LNCaP clone FGC (cell line): ENCODE results near the gene NOTCH4.
"Not testable (repeated sequence)": the region's sequence is repeated elsewhere in the genome, so short reads cannot be mapped to it uniquely, and the experiment has no call there.

Experiments
- DNase-seq: peaks from one replicate; pipeline ENCODE4 v3.0.0-alpha.2; 2011; ENCODE audit warnings: low read depth
- H3K4me3 ChIP-seq: 2 replicates; pipeline ENCODE4 v1.5.1; 2011; ENCODE audit warnings: mild to moderate bottlenecking, low read depth, low read length, control low read depth
- CTCF ChIP-seq: IDR thresholded peaks from 2 replicates; pipeline ENCODE4 v1.5.1; 2012; ENCODE audit warnings: mild to moderate bottlenecking; ENCODE audit not compliant: control insufficient read depth, insufficient read depth; ENCODE audit errors: extremely low read depth

Gene NOTCH4

GRCh38 chr6:32223258-32224235, at the start of gene NOTCH4:
TSS of gene NOTCH4 (minus strand) at chr6:32224067. CDS start at chr6:32223928, 139 bp downstream.
- DNase-seq = no peak
- no peak within 1 kb of the TSS for H3K4me3 ChIP-seq
- TF ChIP-seq CTCF = no peak

- TF ChIP-seq CTCF = no peak
- no peak for DNase-seq
- H3K4me3 ChIP-seq = no peak overlapping the region
Measured at GRCh38 chr6:32271429-32271828, 47.6 kb upstream of the NOTCH4 start.

- not testable (repeated sequence) for H3K4me3 ChIP-seq, DNase-seq
Measured at GRCh38 chr6:32268459-32268858, 44.6 kb upstream of the NOTCH4 start.

GRCh38 chr6:32267035-32267434, 43.2 kb upstream of the NOTCH4 start:
- no peak for TF ChIP-seq CTCF
- no peak for DNase-seq
- no peak overlapping the region for H3K4me3 ChIP-seq

- H3K4me3 ChIP-seq, DNase-seq: not testable (repeated sequence)
Measured at GRCh38 chr6:32257262-32257661, 33.4 kb upstream of the NOTCH4 start.

GRCh38 chr6:32255199-32256153, 31.6 kb upstream of the NOTCH4 start:
- H3K4me3 ChIP-seq = no peak overlapping the region
- DNase-seq = no peak
- TF ChIP-seq CTCF = no peak

GRCh38 chr6:32254761-32255198, 30.9 kb upstream of the NOTCH4 start:
- no peak for DNase-seq
- no peak for TF ChIP-seq CTCF
- H3K4me3 ChIP-seq = no peak overlapping the region
